Body of pancreas (tissue), 4 donors: ENCODE measurements around the gene TRAM2.

Source experiments
- POLR2A ChIP-seq, 3 donors: fragments of 450-650 bp; IDR thresholded peaks; one replicate each; pipeline ENCODE4 v1.6.1; 2016; ENCODE audit warnings: antibody characterized with exemption in 3 of 3, mild to moderate bottlenecking in 2 of 3
- TF ChIP-seq, protein P1 (sequence below), 7 experiments: fragments of 450-650 bp in 4 of 7; fragments of 200-600 bp in 3 of 7; sonication (generic) in 3 of 7; IDR thresholded peaks; one replicate each; pipeline ENCODE4 v1.5.1; 2016 to 2019; ENCODE audit warnings: antibody characterized with exemption in 7 of 7

DNA sequence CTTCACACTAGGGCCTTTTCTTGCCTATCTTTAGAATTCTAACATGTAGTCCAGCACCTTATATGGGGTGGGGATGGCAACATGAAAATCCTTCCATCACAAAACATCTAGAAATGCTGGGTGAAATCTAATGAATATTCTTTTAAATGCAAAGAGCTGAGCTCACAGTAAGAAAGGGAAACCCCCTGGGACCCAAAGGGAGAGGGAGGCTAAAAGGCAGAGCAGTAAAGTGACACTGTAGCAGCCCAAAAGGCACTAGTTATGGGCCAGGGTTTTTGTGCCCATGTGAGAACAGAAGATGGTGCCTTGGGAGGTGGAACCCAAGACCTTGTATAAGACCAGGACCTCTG is 66.7 kb downstream of the TRAM2 start:
- TF ChIP-seq POLR2A (IDR thresholded peaks at IDR 0.05), result no peak
- TF ChIP-seq, protein P1, sequence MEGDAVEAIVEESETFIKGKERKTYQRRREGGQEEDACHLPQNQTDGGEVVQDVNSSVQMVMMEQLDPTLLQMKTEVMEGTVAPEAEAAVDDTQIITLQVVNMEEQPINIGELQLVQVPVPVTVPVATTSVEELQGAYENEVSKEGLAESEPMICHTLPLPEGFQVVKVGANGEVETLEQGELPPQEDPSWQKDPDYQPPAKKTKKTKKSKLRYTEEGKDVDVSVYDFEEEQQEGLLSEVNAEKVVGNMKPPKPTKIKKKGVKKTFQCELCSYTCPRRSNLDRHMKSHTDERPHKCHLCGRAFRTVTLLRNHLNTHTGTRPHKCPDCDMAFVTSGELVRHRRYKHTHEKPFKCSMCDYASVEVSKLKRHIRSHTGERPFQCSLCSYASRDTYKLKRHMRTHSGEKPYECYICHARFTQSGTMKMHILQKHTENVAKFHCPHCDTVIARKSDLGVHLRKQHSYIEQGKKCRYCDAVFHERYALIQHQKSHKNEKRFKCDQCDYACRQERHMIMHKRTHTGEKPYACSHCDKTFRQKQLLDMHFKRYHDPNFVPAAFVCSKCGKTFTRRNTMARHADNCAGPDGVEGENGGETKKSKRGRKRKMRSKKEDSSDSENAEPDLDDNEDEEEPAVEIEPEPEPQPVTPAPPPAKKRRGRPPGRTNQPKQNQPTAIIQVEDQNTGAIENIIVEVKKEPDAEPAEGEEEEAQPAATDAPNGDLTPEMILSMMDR (IDR thresholded peaks at IDR 0.05), result no peak
